ENCODE measurements around the gene KRT82. TPM values are rescaled to one million over a fixed set of nuclear protein-coding genes. Genes with fewer than 3 reads are reported as not detected.

KRT82 gene
- total and polyA plus RNA-seq, 2 experiments from 2014 or later = not detected

DNA sequence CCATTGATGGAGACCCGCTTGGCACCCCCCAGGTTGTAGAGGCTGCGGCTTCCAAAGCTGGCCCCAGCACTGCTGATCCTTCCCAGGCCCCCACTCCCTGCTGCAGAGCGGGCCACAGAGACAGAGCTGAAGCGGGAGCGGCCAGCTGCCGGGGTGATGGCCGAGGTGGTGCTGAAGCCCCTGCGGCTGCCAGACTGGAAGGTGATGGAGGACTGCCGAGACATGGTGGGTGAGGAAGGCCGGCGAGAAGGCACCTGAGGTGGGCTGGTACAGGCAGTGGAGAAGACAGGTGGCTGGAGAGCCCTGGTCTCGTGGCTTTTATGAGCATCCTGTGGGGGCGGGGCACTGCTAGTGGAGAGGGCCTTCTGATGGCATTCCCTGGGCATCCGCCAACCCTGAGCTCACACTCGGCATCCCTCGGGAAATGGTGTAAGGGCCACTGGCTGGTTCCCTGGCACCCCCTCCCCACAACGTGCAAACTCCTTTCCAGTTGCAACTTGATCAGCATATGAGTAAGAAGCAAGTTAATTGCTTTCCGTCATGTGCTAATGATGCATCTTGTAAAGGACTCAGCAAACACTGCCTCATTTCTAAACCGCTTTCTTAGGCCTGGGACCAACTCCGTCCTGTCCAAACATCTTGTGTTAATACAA lies 28.1 kb upstream of the KRT82 start, which contains the start of gene KRT75 (continued):
- TF ChIP-seq, protein P1, sequence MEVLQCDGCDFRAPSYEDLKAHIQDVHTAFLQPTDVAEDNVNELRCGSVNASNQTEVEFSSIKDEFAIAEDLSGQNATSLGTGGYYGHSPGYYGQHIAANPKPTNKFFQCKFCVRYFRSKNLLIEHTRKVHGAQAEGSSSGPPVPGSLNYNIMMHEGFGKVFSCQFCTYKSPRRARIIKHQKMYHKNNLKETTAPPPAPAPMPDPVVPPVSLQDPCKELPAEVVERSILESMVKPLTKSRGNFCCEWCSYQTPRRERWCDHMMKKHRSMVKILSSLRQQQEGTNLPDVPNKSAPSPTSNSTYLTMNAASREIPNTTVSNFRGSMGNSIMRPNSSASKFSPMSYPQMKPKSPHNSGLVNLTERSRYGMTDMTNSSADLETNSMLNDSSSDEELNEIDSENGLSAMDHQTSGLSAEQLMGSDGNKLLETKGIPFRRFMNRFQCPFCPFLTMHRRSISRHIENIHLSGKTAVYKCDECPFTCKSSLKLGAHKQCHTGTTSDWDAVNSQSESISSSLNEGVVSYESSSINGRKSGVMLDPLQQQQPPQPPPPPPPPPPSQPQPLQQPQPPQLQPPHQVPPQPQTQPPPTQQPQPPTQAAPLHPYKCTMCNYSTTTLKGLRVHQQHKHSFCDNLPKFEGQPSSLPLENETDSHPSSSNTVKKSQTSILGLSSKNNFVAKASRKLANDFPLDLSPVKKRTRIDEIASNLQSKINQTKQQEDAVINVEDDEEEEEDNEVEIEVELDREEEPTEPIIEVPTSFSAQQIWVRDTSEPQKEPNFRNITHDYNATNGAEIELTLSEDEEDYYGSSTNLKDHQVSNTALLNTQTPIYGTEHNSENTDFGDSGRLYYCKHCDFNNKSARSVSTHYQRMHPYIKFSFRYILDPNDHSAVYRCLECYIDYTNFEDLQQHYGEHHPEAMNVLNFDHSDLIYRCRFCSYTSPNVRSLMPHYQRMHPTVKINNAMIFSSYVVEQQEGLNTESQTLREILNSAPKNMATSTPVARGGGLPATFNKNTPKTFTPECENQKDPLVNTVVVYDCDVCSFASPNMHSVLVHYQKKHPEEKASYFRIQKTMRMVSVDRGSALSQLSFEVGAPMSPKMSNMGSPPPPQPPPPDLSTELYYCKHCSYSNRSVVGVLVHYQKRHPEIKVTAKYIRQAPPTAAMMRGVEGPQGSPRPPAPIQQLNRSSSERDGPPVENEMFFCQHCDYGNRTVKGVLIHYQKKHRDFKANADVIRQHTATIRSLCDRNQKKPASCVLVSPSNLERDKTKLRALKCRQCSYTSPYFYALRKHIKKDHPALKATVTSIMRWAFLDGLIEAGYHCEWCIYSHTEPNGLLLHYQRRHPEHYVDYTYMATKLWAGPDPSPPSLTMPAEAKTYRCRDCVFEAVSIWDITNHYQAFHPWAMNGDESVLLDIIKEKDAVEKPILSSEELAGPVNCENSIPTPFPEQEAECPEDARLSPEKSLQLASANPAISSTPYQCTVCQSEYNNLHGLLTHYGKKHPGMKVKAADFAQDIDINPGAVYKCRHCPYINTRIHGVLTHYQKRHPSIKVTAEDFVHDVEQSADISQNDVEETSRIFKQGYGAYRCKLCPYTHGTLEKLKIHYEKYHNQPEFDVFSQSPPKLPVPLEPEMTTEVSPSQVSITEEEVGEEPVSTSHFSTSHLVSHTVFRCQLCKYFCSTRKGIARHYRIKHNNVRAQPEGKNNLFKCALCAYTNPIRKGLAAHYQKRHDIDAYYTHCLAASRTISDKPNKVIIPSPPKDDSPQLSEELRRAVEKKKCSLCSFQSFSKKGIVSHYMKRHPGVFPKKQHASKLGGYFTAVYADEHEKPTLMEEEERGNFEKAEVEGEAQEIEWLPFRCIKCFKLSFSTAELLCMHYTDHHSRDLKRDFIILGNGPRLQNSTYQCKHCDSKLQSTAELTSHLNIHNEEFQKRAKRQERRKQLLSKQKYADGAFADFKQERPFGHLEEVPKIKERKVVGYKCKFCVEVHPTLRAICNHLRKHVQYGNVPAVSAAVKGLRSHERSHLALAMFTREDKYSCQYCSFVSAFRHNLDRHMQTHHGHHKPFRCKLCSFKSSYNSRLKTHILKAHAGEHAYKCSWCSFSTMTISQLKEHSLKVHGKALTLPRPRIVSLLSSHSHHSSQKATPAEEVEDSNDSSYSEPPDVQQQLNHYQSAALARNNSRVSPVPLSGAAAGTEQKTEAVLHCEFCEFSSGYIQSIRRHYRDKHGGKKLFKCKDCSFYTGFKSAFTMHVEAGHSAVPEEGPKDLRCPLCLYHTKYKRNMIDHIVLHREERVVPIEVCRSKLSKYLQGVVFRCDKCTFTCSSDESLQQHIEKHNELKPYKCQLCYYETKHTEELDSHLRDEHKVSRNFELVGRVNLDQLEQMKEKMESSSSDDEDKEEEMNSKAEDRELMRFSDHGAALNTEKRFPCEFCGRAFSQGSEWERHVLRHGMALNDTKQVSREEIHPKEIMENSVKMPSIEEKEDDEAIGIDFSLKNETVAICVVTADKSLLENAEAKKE (CRISPR knock-in tag; IDR thresholded peaks at IDR 0.05) = no peak
- TF ChIP-seq JUNB (IDR thresholded peaks at IDR 0.05; ENCODE audit: unreplicated experiment) (no peak), ZNF114 (CRISPR knock-in tag; IDR thresholded peaks at IDR 0.05) (no peak), POLR2AphosphoS5 (IDR thresholded peaks at IDR 0.05; ENCODE audit: low read depth) (no peak)
- TF ChIP-seq, protein P2, sequence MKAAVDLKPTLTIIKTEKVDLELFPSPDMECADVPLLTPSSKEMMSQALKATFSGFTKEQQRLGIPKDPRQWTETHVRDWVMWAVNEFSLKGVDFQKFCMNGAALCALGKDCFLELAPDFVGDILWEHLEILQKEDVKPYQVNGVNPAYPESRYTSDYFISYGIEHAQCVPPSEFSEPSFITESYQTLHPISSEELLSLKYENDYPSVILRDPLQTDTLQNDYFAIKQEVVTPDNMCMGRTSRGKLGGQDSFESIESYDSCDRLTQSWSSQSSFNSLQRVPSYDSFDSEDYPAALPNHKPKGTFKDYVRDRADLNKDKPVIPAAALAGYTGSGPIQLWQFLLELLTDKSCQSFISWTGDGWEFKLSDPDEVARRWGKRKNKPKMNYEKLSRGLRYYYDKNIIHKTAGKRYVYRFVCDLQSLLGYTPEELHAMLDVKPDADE (IDR thresholded peaks at IDR 0.05) = no peak

DNA sequence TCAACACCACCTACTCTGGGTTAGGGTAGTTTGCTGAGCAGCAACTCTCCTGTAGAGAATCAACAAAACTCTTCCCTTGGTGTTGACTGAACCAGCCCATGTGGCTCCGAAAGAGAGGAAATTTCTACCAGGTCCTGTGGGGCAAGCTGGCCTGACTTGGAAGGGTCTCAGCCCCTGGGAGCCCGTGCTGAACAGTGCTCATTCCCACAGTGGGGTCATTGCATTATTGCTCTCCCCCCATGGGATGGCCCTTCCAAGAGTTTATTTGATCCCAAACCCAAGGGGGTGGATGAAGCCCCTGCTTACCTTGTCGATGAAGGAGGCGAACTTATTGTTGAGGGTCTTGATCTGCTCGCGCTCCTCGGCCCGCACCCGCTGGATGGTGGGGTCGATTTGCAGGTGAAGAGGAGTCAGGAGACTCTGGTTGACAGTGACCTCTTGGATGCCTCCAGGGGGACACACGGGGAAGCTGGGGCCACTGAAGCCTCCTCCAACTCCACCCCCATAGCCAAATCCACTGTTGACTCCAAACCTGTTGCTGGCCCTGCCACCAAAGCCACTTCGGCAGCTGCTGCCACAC lies 27.5 kb upstream of the KRT82 start:
- Histone ChIP-seq H3K79me2 (replicated peaks; ENCODE audit: insufficient read depth) (no peaks in the 10 kb centered on the region), H3K36me3 (ENCODE audit: insufficient read depth) (no peaks in the 10 kb centered on the region), H3K4me1 (ENCODE audit: insufficient read depth) (no peaks in the 10 kb centered on the region), H3K27ac (ENCODE audit: low read depth) (no peak overlapping the region), H4K20me1 (replicated peaks; ENCODE audit: insufficient read depth) (no peaks in the 10 kb centered on the region), H3K4me2 (no peak overlapping the region), H3F3A (replicated peaks; ENCODE audit: low read depth) (no peaks in the 10 kb centered on the region), H3K9me2 (ENCODE audit: insufficient read depth) (peaks cover 13% of the 10 kb centered on the region), H2AFZ (no peak overlapping the region), H3K27me3 (ENCODE audit: insufficient read depth) (no peaks in the 10 kb centered on the region), H3K4me3 (no peak overlapping the region)
- no peak overlapping the region for H3K27ac Mint-ChIP-seq
- H3K36me3 Mint-ChIP-seq (ENCODE audit: low read depth) = no peaks in the 10 kb centered on the region
- no peaks in the 10 kb centered on the region; the same call in 1 of the 3 replicates for H3K9me3 Mint-ChIP-seq
- no peaks in the 10 kb centered on the region; the same call in 1 of the 3 replicates for H3K4me1 Mint-ChIP-seq
- DNase-seq (ENCODE audit: low spot score) (no peak), ATAC-seq (no peak)
- no peak overlapping the region for H3K4me3 Mint-ChIP-seq
- H3K27me3 Mint-ChIP-seq (ENCODE audit: insufficient read depth, low read depth, poor library complexity) = peaks cover 9% of the 10 kb centered on the region
- no peak for TF ChIP-seq JUNB (IDR thresholded peaks at IDR 0.05; ENCODE audit: unreplicated experiment)
- TF ChIP-seq, protein P3, sequence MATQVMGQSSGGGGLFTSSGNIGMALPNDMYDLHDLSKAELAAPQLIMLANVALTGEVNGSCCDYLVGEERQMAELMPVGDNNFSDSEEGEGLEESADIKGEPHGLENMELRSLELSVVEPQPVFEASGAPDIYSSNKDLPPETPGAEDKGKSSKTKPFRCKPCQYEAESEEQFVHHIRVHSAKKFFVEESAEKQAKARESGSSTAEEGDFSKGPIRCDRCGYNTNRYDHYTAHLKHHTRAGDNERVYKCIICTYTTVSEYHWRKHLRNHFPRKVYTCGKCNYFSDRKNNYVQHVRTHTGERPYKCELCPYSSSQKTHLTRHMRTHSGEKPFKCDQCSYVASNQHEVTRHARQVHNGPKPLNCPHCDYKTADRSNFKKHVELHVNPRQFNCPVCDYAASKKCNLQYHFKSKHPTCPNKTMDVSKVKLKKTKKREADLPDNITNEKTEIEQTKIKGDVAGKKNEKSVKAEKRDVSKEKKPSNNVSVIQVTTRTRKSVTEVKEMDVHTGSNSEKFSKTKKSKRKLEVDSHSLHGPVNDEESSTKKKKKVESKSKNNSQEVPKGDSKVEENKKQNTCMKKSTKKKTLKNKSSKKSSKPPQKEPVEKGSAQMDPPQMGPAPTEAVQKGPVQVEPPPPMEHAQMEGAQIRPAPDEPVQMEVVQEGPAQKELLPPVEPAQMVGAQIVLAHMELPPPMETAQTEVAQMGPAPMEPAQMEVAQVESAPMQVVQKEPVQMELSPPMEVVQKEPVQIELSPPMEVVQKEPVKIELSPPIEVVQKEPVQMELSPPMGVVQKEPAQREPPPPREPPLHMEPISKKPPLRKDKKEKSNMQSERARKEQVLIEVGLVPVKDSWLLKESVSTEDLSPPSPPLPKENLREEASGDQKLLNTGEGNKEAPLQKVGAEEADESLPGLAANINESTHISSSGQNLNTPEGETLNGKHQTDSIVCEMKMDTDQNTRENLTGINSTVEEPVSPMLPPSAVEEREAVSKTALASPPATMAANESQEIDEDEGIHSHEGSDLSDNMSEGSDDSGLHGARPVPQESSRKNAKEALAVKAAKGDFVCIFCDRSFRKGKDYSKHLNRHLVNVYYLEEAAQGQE (IDR thresholded peaks at IDR 0.05; ENCODE audit: unreplicated experiment) = no peak
- TF ChIP-seq ZNF331 (CRISPR knock-in tag; IDR thresholded peaks at IDR 0.05; ENCODE audit: low read depth) = no peak
- no peak for TF ChIP-seq NANOG (IDR thresholded peaks at IDR 0.05; ENCODE audit: borderline replicate concordance)
- TF ChIP-seq, protein P2 (IDR thresholded peaks at IDR 0.05) = no peak
- TF ChIP-seq EZH2phosphoT487 (IDR thresholded peaks at IDR 0.05; ENCODE audit: unreplicated experiment) = no peak
- TF ChIP-seq EZH2 (IDR thresholded peaks at IDR 0.05; ENCODE audit: low read depth, unreplicated experiment) = no peak
- TF ChIP-seq ZNF114 (CRISPR knock-in tag; IDR thresholded peaks at IDR 0.05) = no peak
- TF ChIP-seq POLR2AphosphoS5 (IDR thresholded peaks at IDR 0.05; ENCODE audit: low read depth) = no peak
